WTC11 (cell line): ENCODE results near the gene BSN. TPM values are rescaled to one million over a fixed set of nuclear protein-coding genes. Genes with fewer than 3 reads are reported as not detected.

Experiments used
- ATAC-seq: fragments of 200-7000 bp; cut with Tn5 transposase; 2 replicates; pipeline ENCODE4 v1.10.0; 2021; ENCODE audit warnings: mild to moderate bottlenecking, moderate library complexity
- CTCF ChIA-PET: fragments of 300-600 bp; sonication (Branson Sonifier 250); formaldehyde crosslinking; loops from one replicate; lab custom pipeline; 2021; ENCODE audit warnings: antibody characterized with exemption; lab: Charles Lee
- POLR2A ChIA-PET: fragments of 350-600 bp; sonication (Branson Sonifier 250); formaldehyde crosslinking; loops from one replicate; lab custom pipeline; 2021; ENCODE audit warnings: antibody characterized with exemption; lab: Charles Lee
- DNase-seq: peaks from one replicate; pipeline ENCODE4 v3.0.0; 2021; ENCODE audit warnings: low spot score
- H3K27ac Mint-ChIP-seq: 2 replicates; pipeline ENCODE4 v1.8.0; 2021; ENCODE audit warnings: mixed read lengths
- H3K27me3 Mint-ChIP-seq: 2 replicates; pipeline ENCODE4 v1.8.0; 2021; ENCODE audit warnings: low read depth, mild to moderate bottlenecking, moderate library complexity, mixed read lengths
- H3K36me3 Mint-ChIP-seq: 2 replicates; pipeline ENCODE4 v1.8.0; 2021; ENCODE audit warnings: mixed read lengths
- H3K4me1 Mint-ChIP-seq: 2 replicates; pipeline ENCODE4 v1.8.0; 2022; ENCODE audit warnings: mixed read lengths
- H3K4me3 Mint-ChIP-seq: 2 replicates; pipeline ENCODE4 v1.8.0; 2021; ENCODE audit warnings: mild to moderate bottlenecking, moderate library complexity, mixed read lengths
- H3K9me3 Mint-ChIP-seq: 2 replicates; pipeline ENCODE4 v1.8.0; 2021; ENCODE audit warnings: mixed read lengths
- FOXP1 ChIP-seq: sonication (generic); formaldehyde crosslinking; IDR thresholded peaks from 2 replicates; pipeline ENCODE4 v1.8.0; 2022; ENCODE audit warnings: missing genetic modification reagents, mild to moderate bottlenecking, moderate library complexity, borderline replicate concordance
- GTF2I ChIP-seq: fragments of 250-450 bp; sonication (Bioruptor Pico); conservative IDR thresholded peaks from 2 replicates; pipeline ENCODE4 v1.4.0; 2021; ENCODE audit warnings: mild to moderate bottlenecking
- HMGA2 ChIP-seq: fragments of 250-450 bp; sonication (Bioruptor Pico); IDR thresholded peaks from 2 replicates; pipeline ENCODE4 v1.4.0; 2021; ENCODE audit warnings: mild to moderate bottlenecking, moderate library complexity
- NFATC4 ChIP-seq: fragments of 250-450 bp; sonication (Bioruptor Pico); IDR thresholded peaks from 2 replicates; pipeline ENCODE4 v1.9.0; 2021; ENCODE audit warnings: mild to moderate bottlenecking
- RELA ChIP-seq: sonication (generic); formaldehyde crosslinking; IDR thresholded peaks from 2 replicates; pipeline ENCODE4 v1.8.1; 2022; ENCODE audit warnings: missing genetic modification reagents, mild to moderate bottlenecking, borderline replicate concordance
- SMAD3 ChIP-seq: sonication (generic); formaldehyde crosslinking; IDR thresholded peaks from 2 replicates; pipeline ENCODE4 v1.8.0; 2022; ENCODE audit warnings: missing genetic modification reagents, mild to moderate bottlenecking, borderline replicate concordance
- TEAD1 ChIP-seq: sonication (generic); formaldehyde crosslinking; IDR thresholded peaks from 2 replicates; pipeline ENCODE4 v1.8.0; 2022; ENCODE audit warnings: mild to moderate bottlenecking, missing genetic modification reagents
- TP53 ChIP-seq: sonication (generic); formaldehyde crosslinking; IDR thresholded peaks from 2 replicates; pipeline ENCODE4 v1.8.1; 2023; ENCODE audit warnings: mild to moderate bottlenecking, missing genetic modification reagents
- ZNF121 ChIP-seq: sonication (generic); formaldehyde crosslinking; IDR thresholded peaks from 2 replicates; pipeline ENCODE4 v1.8.0; 2023; ENCODE audit warnings: missing genetic modification reagents
- ZNF396 ChIP-seq: fragments of 250-450 bp; sonication (Bioruptor Pico); IDR thresholded peaks from 2 replicates; pipeline ENCODE4 v1.8.0; 2021; ENCODE audit warnings: mild to moderate bottlenecking, moderate library complexity, borderline replicate concordance
- ZNF423 ChIP-seq: fragments of 250-450 bp; sonication (Bioruptor Pico); IDR thresholded peaks from 2 replicates; pipeline ENCODE4 v2.1.2; 2022; ENCODE audit warnings: mild to moderate bottlenecking, moderate library complexity
- total RNA-seq: library from RNA; stranded (reverse); gene quantifications from 3 replicates; pipeline ENCODE4 v1.2.3, GENCODE V29; 2021
- TF ChIP-seq, protein P1 (sequence below): sonication (generic); formaldehyde crosslinking; IDR thresholded peaks from 2 replicates; pipeline ENCODE4 v1.8.0; 2022; ENCODE audit warnings: mild to moderate bottlenecking, missing genetic modification reagents
- TF ChIP-seq, protein P2 (sequence below): sonication (generic); formaldehyde crosslinking; IDR thresholded peaks from 2 replicates; pipeline ENCODE4 v1.8.1; 2022; ENCODE audit warnings: low read depth, missing genetic modification reagents, borderline replicate concordance
- TF ChIP-seq, protein P3 (sequence below): sonication (generic); formaldehyde crosslinking; IDR thresholded peaks from 2 replicates; pipeline ENCODE4 v1.8.1; 2022; ENCODE audit warnings: missing genetic modification reagents, borderline replicate concordance
- TF ChIP-seq, protein P4 (sequence below): sonication (generic); formaldehyde crosslinking; IDR thresholded peaks from 2 replicates; pipeline ENCODE4 v1.8.1; 2022; ENCODE audit warnings: mild to moderate bottlenecking, missing genetic modification reagents, moderate library complexity, borderline replicate concordance
- TF ChIP-seq, protein P5 (sequence below): fragments of 250-450 bp; sonication (Bioruptor Pico); IDR thresholded peaks from 2 replicates; pipeline ENCODE4 v1.9.0; 2021; ENCODE audit warnings: moderate library complexity, mild to moderate bottlenecking, inconsistent platforms, borderline replicate concordance
- TF ChIP-seq, protein P6 (sequence below): fragments of 250-450 bp; sonication (Bioruptor Pico); IDR thresholded peaks from 2 replicates; pipeline ENCODE4 v1.8.0; 2021; ENCODE audit warnings: mild to moderate bottlenecking
- TF ChIP-seq, protein P7 (sequence below): sonication (generic); formaldehyde crosslinking; IDR thresholded peaks from 2 replicates; pipeline ENCODE4 v1.8.1; 2023; ENCODE audit warnings: mild to moderate bottlenecking, moderate library complexity, missing genetic modification reagents
- TF ChIP-seq, protein P8 (sequence below): sonication (generic); formaldehyde crosslinking; conservative IDR thresholded peaks from 2 replicates; pipeline ENCODE4 v1.8.1; 2022; ENCODE audit warnings: mild to moderate bottlenecking, missing genetic modification reagents
- TF ChIP-seq, protein P9 (sequence below): fragments of 250-450 bp; sonication (Bioruptor Pico); IDR thresholded peaks from 2 replicates; pipeline ENCODE4 v2.1.2; 2022; ENCODE audit warnings: mild to moderate bottlenecking, moderate library complexity

Gene BSN
- total RNA-seq, 1 experiment from 2014 or later = 2.8 TPM

DNA sequence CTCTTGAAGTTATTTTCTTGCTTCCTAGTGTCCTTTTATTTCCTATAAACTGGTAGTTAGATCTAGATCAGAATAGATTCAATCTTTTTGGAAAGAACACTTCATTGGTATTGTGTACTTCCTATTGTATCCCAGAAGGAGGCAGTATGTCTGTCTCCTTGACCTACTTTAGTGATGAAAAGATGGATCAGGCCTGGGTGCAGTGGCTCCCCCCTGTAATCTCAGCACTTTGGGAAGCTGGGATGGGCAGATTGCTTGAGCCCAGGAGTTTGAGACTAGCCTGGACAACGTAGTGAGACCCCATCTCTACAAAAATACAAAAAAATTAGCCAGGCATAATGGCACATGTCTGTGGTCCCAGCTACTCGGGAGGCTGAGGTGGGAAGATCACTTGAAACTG is 12.0 kb downstream of the BSN start:
- Mint-ChIP-seq H3K4me1 (peaks cover 16% of the 10 kb centered on the region), H3K27me3 (no peaks in the 10 kb centered on the region), H3K27ac (no peak overlapping the region), H3K4me3 (no peak overlapping the region), H3K9me3 (no peaks in the 10 kb centered on the region), H3K36me3 (no peaks in the 10 kb centered on the region)
- ChIA-PET POLR2A (no interaction called here), CTCF (interaction anchor here (0.6 to 4.7 kb wide), 7 partner anchors 11 to 134 kb away, joined by 3 to 44 read pairs (median 5); no protein-coding TSS in a partner anchor)
- ATAC-seq (peak; percentile 46; the same call in 1 of the 2 replicates), DNase-seq (no peak)
- TF ChIP-seq, protein P1, sequence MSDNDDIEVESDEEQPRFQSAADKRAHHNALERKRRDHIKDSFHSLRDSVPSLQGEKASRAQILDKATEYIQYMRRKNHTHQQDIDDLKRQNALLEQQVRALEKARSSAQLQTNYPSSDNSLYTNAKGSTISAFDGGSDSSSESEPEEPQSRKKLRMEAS (CRISPR knock-in tag) = no peak
- no peak for TF ChIP-seq ZNF423 (CRISPR knock-in tag)
- TF ChIP-seq NFATC4 (CRISPR knock-in tag) = no peak
- peak; percentile 65; the same call in 1 of the 2 replicates for TF ChIP-seq GTF2I (CRISPR knock-in tag)
- TF ChIP-seq, protein P2, sequence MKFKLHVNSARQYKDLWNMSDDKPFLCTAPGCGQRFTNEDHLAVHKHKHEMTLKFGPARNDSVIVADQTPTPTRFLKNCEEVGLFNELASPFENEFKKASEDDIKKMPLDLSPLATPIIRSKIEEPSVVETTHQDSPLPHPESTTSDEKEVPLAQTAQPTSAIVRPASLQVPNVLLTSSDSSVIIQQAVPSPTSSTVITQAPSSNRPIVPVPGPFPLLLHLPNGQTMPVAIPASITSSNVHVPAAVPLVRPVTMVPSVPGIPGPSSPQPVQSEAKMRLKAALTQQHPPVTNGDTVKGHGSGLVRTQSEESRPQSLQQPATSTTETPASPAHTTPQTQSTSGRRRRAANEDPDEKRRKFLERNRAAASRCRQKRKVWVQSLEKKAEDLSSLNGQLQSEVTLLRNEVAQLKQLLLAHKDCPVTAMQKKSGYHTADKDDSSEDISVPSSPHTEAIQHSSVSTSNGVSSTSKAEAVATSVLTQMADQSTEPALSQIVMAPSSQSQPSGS (CRISPR knock-in tag) = no peak
- TF ChIP-seq ZNF121 (CRISPR knock-in tag) = peak; percentile 82
- TF ChIP-seq FOXP1 = no peak
- TF ChIP-seq, protein P3, sequence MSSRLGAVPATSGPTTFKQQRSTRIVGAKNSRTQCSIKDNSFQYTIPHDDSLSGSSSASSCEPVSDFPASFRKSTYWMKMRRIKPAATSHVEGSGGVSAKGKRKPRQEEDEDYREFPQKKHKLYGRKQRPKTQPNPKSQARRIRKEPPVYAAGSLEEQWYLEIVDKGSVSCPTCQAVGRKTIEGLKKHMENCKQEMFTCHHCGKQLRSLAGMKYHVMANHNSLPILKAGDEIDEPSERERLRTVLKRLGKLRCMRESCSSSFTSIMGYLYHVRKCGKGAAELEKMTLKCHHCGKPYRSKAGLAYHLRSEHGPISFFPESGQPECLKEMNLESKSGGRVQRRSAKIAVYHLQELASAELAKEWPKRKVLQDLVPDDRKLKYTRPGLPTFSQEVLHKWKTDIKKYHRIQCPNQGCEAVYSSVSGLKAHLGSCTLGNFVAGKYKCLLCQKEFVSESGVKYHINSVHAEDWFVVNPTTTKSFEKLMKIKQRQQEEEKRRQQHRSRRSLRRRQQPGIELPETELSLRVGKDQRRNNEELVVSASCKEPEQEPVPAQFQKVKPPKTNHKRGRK (CRISPR knock-in tag) = no peak

DNA sequence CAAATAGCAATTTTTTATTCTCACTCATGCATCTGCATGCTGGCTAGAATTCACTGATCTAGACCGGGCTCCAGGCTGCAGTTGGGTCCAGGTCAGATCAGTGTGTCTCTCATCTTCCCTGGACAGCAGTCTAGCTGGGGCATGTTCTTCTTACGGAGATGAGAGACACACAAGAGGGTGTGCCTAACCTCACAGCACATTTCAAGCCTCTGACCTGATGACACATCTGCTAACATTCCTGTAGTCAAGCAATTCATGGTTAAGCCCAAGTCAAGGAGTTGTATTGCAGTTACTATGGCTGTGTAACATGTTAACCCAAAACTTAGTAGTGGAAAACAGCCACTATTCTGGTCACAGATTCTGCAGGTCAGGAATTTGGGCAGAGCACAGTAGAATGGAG is 13.1 kb downstream of the BSN start:
- no peak overlapping the region for H3K4me3 Mint-ChIP-seq
- TF ChIP-seq, protein P4, sequence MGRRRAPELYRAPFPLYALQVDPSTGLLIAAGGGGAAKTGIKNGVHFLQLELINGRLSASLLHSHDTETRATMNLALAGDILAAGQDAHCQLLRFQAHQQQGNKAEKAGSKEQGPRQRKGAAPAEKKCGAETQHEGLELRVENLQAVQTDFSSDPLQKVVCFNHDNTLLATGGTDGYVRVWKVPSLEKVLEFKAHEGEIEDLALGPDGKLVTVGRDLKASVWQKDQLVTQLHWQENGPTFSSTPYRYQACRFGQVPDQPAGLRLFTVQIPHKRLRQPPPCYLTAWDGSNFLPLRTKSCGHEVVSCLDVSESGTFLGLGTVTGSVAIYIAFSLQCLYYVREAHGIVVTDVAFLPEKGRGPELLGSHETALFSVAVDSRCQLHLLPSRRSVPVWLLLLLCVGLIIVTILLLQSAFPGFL (CRISPR knock-in tag) = no peak
- TF ChIP-seq TEAD1 (CRISPR knock-in tag) = no peak
- TF ChIP-seq TP53 (CRISPR knock-in tag) = no peak
- TF ChIP-seq, protein P5, sequence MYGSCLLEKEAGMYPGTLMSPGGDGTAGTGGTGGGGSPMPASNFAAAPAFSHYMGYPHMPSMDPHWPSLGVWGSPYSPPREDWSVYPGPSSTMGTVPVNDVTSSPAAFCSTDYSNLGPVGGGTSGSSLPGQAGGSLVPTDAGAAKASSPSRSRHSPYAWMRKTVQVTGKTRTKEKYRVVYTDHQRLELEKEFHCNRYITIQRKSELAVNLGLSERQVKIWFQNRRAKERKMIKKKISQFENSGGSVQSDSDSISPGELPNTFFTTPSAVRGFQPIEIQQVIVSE (CRISPR knock-in tag) = no peak
- TF ChIP-seq, protein P6, sequence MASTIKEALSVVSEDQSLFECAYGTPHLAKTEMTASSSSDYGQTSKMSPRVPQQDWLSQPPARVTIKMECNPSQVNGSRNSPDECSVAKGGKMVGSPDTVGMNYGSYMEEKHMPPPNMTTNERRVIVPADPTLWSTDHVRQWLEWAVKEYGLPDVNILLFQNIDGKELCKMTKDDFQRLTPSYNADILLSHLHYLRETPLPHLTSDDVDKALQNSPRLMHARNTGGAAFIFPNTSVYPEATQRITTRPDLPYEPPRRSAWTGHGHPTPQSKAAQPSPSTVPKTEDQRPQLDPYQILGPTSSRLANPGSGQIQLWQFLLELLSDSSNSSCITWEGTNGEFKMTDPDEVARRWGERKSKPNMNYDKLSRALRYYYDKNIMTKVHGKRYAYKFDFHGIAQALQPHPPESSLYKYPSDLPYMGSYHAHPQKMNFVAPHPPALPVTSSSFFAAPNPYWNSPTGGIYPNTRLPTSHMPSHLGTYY = no peak
- no peak for TF ChIP-seq SMAD3
- TF ChIP-seq ZNF396 = no peak
- no peak for TF ChIP-seq HMGA2 (CRISPR knock-in tag)
- no peak for TF ChIP-seq ZNF423 (CRISPR knock-in tag)
- TF ChIP-seq RELA (CRISPR knock-in tag) = no peak
- TF ChIP-seq, protein P7, sequence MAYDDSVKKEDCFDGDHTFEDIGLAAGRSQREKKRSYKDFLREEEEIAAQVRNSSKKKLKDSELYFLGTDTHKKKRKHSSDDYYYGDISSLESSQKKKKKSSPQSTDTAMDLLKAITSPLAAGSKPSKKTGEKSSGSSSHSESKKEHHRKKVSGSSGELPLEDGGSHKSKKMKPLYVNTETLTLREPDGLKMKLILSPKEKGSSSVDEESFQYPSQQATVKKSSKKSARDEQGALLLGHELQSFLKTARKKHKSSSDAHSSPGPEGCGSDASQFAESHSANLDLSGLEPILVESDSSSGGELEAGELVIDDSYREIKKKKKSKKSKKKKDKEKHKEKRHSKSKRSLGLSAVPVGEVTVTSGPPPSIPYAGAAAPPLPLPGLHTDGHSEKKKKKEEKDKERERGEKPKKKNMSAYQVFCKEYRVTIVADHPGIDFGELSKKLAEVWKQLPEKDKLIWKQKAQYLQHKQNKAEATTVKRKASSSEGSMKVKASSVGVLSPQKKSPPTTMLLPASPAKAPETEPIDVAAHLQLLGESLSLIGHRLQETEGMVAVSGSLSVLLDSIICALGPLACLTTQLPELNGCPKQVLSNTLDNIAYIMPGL (CRISPR knock-in tag) = no peak
- TF ChIP-seq, protein P8, sequence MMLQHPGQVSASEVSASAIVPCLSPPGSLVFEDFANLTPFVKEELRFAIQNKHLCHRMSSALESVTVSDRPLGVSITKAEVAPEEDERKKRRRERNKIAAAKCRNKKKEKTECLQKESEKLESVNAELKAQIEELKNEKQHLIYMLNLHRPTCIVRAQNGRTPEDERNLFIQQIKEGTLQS (CRISPR knock-in tag) = no peak
- TF ChIP-seq, protein P9, sequence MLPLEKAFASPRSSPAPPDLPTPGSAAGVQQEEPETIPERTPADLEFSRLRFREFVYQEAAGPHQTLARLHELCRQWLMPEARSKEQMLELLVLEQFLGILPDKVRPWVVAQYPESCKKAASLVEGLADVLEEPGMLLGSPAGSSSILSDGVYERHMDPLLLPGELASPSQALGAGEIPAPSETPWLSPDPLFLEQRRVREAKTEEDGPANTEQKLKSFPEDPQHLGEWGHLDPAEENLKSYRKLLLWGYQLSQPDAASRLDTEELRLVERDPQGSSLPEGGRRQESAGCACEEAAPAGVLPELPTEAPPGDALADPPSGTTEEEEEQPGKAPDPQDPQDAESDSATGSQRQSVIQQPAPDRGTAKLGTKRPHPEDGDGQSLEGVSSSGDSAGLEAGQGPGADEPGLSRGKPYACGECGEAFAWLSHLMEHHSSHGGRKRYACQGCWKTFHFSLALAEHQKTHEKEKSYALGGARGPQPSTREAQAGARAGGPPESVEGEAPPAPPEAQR = no peak
- POLR2A ChIA-PET = no interaction called here
- ATAC-seq (no peak), DNase-seq (no peak)
- no peaks in the 10 kb centered on the region for H3K36me3 Mint-ChIP-seq
- no peaks in the 10 kb centered on the region for H3K9me3 Mint-ChIP-seq
- H3K27me3 Mint-ChIP-seq = no peaks in the 10 kb centered on the region
- H3K4me1 Mint-ChIP-seq = peaks cover 16% of the 10 kb centered on the region
- CTCF ChIA-PET = interaction anchor here (0.6 to 4.7 kb wide), 8 partner anchors 10 to 134 kb away, joined by 3 to 44 read pairs (median 4); no protein-coding TSS in a partner anchor
- H3K27ac Mint-ChIP-seq = no peak overlapping the region; the same call in 1 of the 2 replicates
